Measurements from ENCODE around the gene C1orf198. TPM values are rescaled to one million over a fixed set of nuclear protein-coding genes. Genes with fewer than 3 reads are reported as not detected.
A peak's percentile ranks its signal among the peaks of the same experiment; 100 is the strongest.

Gene C1orf198
- total RNA-seq, 4 donors from 2014 or later, result 95.6 to 214 (median 140) TPM

- Histone ChIP-seq H3K4me3 (no peak overlapping the region), H3K27me3 (no peaks in the 10 kb centered on the region), H3K36me3 (peaks cover 18 to 30% (median 28%) of the 10 kb centered on the region in 4 donors), H3K9me3 (peaks cover 0 to 6% (median 3%) of the 10 kb centered on the region in 4 donors), H3K4me1 (peaks cover 50 to 79% (median 57%) of the 10 kb centered on the region in 4 donors), H3K27ac (replicated peaks in 1 of 4) (peak overlapping the region; percentile 18 to 53 (median 32))
- DNase-seq (ENCODE audit: extremely low spot score), result no peak
- 86% methylated on average over 12 of the region's 13 CpGs for WGBS
- intact Hi-C loops (cut with DNase I), result no loop called here
- TF ChIP-seq CTCF (IDR thresholded peaks at IDR 0.05) (no peak), POLR2AphosphoS5 (IDR thresholded peaks at IDR 0.05) (peak in 1 of 2 donors; percentile 7)
These were observed 11.2 kb downstream of the C1orf198 start for GRCh38 chr1:230857077-230857476.

- Histone ChIP-seq H3K36me3 (peaks cover 18 to 33% (median 26%) of the 10 kb centered on the region in 4 donors), H3K27ac (replicated peaks in 1 of 4) (peak overlapping the region in 1 of 4 donors; percentile 46), H3K4me1 (peaks cover 50 to 79% (median 58%) of the 10 kb centered on the region in 4 donors), H3K27me3 (no peaks in the 10 kb centered on the region), H3K4me3 (no peak overlapping the region), H3K9me3 (peaks cover 0 to 6% (median 3%) of the 10 kb centered on the region in 4 donors)
- DNase-seq (ENCODE audit: extremely low spot score), result no peak
- TF ChIP-seq CTCF (IDR thresholded peaks at IDR 0.05) (no peak), POLR2A (IDR thresholded peaks at IDR 0.05; ENCODE audit: low read depth) (no peak), EP300 (IDR thresholded peaks at IDR 0.05) (no peak), POLR2AphosphoS5 (IDR thresholded peaks at IDR 0.05) (no peak)
- intact Hi-C loops (cut with DNase I), result no loop called here
- WGBS, result 86% methylated on average over 4 of the region's 4 CpGs
These were observed 12.4 kb downstream of the C1orf198 start for GRCh38 chr1:230855886-230856285.

GRCh38 chr1:230854423-230854822, 13.9 kb downstream of the C1orf198 start:
- Histone ChIP-seq H3K36me3 (peaks cover 18 to 33% (median 26%) of the 10 kb centered on the region in 4 donors), H3K4me3 (no peak overlapping the region), H3K4me1 (peaks cover 55 to 86% (median 71%) of the 10 kb centered on the region in 4 donors), H3K27me3 (no peaks in the 10 kb centered on the region), H3K9me3 (peaks cover 0 to 6% (median 3%) of the 10 kb centered on the region in 4 donors), H3K27ac (replicated peaks in 1 of 4) (no peak overlapping the region)
- 96% methylated on average over 7 of the region's 7 CpGs for WGBS
- intact Hi-C loops (cut with DNase I), result no loop called here
- no peak for DNase-seq (ENCODE audit: extremely low spot score)
- TF ChIP-seq POLR2AphosphoS5 (IDR thresholded peaks at IDR 0.05) (no peak), POLR2A (IDR thresholded peaks at IDR 0.05; ENCODE audit: low read depth) (no peak), CTCF (IDR thresholded peaks at IDR 0.05) (no peak), EP300 (IDR thresholded peaks at IDR 0.05) (no peak)

- DNase-seq (ENCODE audit: extremely low spot score), result no peak
- H3K4me1 ChIP-seq, result peaks cover 56 to 86% (median 74%) of the 10 kb centered on the region in 4 donors
- intact Hi-C loops (cut with DNase I), result no loop called here
- TF ChIP-seq POLR2A (IDR thresholded peaks at IDR 0.05; ENCODE audit: low read depth), result no peak
- TF ChIP-seq POLR2AphosphoS5 (IDR thresholded peaks at IDR 0.05), result no peak
- no peak for TF ChIP-seq EP300 (IDR thresholded peaks at IDR 0.05)
- TF ChIP-seq CTCF (IDR thresholded peaks at IDR 0.05), result no peak
- no peak overlapping the region for H3K27ac ChIP-seq (replicated peaks in 1 of 4)
- no peaks in the 10 kb centered on the region for H3K27me3 ChIP-seq
- no peak overlapping the region for H3K4me3 ChIP-seq
- H3K36me3 ChIP-seq, result peaks cover 18 to 33% (median 26%) of the 10 kb centered on the region in 4 donors
- 95% methylated on average over 3 of the region's 3 CpGs for WGBS
- H3K9me3 ChIP-seq, result peaks cover 0 to 6% (median 3%) of the 10 kb centered on the region in 4 donors
These were observed 14.6 kb downstream of the C1orf198 start for GRCh38 chr1:230853731-230854130.

GRCh38 chr1:230852959-230853358, 15.4 kb downstream of the C1orf198 start:
- H3K27ac ChIP-seq (replicated peaks in 1 of 4), result no peak overlapping the region
- no peak overlapping the region for H3K4me3 ChIP-seq
- peaks cover 56 to 86% (median 72%) of the 10 kb centered on the region in 4 donors for H3K4me1 ChIP-seq
- peaks cover 18 to 33% (median 26%) of the 10 kb centered on the region in 4 donors for H3K36me3 ChIP-seq
- H3K27me3 ChIP-seq, result no peaks in the 10 kb centered on the region
- no peak for DNase-seq (ENCODE audit: extremely low spot score)
- intact Hi-C loops (cut with DNase I), result no loop called here
- TF ChIP-seq POLR2AphosphoS5 (IDR thresholded peaks at IDR 0.05), result no peak
- TF ChIP-seq EP300 (IDR thresholded peaks at IDR 0.05), result no peak
- TF ChIP-seq POLR2A (IDR thresholded peaks at IDR 0.05; ENCODE audit: low read depth), result no peak
- no peak for TF ChIP-seq CTCF (IDR thresholded peaks at IDR 0.05)
- 96% methylated on average over 8 of the region's 8 CpGs for WGBS
- H3K9me3 ChIP-seq, result peaks cover 0 to 6% (median 3%) of the 10 kb centered on the region in 4 donors
